Retinal pigment epithelial cell (primary cell): ENCODE data around the gene PLA2G6.

Source experiments
- DNase-seq: peaks from one replicate; pipeline ENCODE4 v3.0.0-alpha.2; 2010; ENCODE audit warnings: low read depth
- H3K4me3 ChIP-seq: 2 replicates; pipeline ENCODE4 v1.5.1; 2011; ENCODE audit warnings: mild to moderate bottlenecking, low read length, control low read depth, moderate library complexity
- CTCF ChIP-seq: conservative IDR thresholded peaks from 2 replicates; pipeline ENCODE4 v1.5.1; 2011; ENCODE audit warnings: low read depth, low read length, control low read depth, inconsistent platforms

The PLA2G6 gene

GRCh38 chr22:38077096-38077495, 104.5 kb downstream of the PLA2G6 start:
- H3K4me3 ChIP-seq, result no peak overlapping the region
- no peak for TF ChIP-seq CTCF

GRCh38 chr22:38075961-38076360, 105.7 kb downstream of the PLA2G6 start:
- TF ChIP-seq CTCF, result no peak
- DNase-seq, result no peak
- H3K4me3 ChIP-seq, result no peak overlapping the region

More at GRCh38 chr22:38077096-38077495, 104.5 kb downstream of the PLA2G6 start:
- DNase-seq, result no peak

GRCh38 chr22:38075105-38075825, 106.4 kb downstream of the PLA2G6 start:
- H3K4me3 ChIP-seq, result no peak overlapping the region
- no peak for DNase-seq
- no peak for TF ChIP-seq CTCF

- TF ChIP-seq CTCF, result peak; percentile 68
- no peak for DNase-seq
- H3K4me3 ChIP-seq, result no peak overlapping the region
Measured at GRCh38 chr22:38074181-38075104, 107.2 kb downstream of the PLA2G6 start.

- TF ChIP-seq CTCF, result no peak
Measured at GRCh38 chr22:38073150-38074130, 108.2 kb downstream of the PLA2G6 start.

GRCh38 chr22:38072322-38073149, 109.1 kb downstream of the PLA2G6 start:
- no peak overlapping the region for H3K4me3 ChIP-seq
- TF ChIP-seq CTCF, result no peak
- DNase-seq, result no peak

More at GRCh38 chr22:38073150-38074130, 108.2 kb downstream of the PLA2G6 start:
- DNase-seq, result no peak
- no peak overlapping the region for H3K4me3 ChIP-seq
